Measurements from ENCODE around the gene BUB1B. TPM values are rescaled to one million over a fixed set of nuclear protein-coding genes. Genes with fewer than 3 reads are reported as not detected.
"Not testable (repeated sequence)": the region's sequence is repeated elsewhere in the genome, so short reads cannot be mapped to it uniquely, and the experiment has no call there.

The BUB1B gene
- total RNA-seq, 3 donors from 2014 or later (not counting 1 experiment from before 2014, with no cell fraction given) = 0.75 to 2.4 (median 1.9) TPM

DNA sequence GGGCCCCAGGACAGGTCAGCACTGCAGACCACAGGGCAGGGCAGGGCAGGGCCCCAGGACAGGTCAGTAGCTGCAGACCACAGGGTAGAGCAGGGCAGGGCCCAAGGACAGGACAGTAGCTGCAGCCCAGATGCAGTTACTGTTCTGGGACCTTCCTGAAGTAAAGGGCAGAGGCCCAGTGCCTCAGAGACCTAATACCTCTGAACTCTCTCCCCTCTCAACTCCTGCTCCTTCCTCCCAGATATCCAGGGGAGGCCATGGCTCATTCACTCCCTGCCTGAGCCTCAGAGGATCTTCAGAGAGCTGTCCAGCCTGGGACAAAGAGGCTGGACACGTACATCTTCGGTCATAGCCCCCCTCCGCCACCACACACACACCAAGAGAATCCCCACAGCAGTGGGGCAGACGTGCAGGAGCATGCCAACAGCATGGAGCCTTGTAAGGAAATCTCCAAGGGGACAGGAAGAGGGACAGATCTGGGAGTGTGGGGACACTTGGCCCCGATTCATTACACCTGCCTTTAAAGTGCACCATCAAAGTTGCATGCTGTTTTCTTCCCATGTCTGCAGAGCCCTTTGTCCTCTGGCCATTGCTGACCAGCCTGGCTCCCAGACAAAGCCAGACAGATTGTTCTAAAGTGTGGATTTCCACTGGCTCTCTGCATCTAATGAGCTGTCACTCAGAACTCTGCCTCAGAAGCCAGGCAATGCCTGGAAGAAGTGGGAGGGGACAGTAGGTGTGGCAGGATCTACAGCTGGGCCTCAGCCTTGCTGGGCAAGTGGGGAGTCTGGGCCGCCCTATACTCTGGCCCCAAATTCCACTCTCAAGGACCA, 24.2 kb upstream of the BUB1B start:
- Histone ChIP-seq H3K27ac (ENCODE audit: low read length) (no peak overlapping the region), H3K9me3 (ENCODE audit: control insufficient read depth, insufficient read depth, low read length) (no peaks in the 10 kb centered on the region), H3K36me3 (ENCODE audit: control insufficient read depth, insufficient read depth, low read length) (no peaks in the 10 kb centered on the region), H3K4me1 (ENCODE audit: control insufficient read depth, insufficient read depth, low read length) (no peaks in the 10 kb centered on the region), H3K4me3 (ENCODE audit: low read length) (no peak overlapping the region), H3K27me3 (ENCODE audit: control insufficient read depth, insufficient read depth, low read length) (no peaks in the 10 kb centered on the region)
- Mint-ChIP-seq H3K27me3 (ENCODE audit: low read depth in 2 of 2) (peaks cover 0 to under 1% of the 10 kb centered on the region in 2 donors), H3K4me3 (no peak overlapping the region), H3K27ac (no peak overlapping the region), H3K36me3 (no peaks in the 10 kb centered on the region), H3K4me1 (no peaks in the 10 kb centered on the region), H3K9me3 (no peaks in the 10 kb centered on the region)
- intact Hi-C loops (cut with micrococcal nuclease) = no loop called here
- DNase-seq (no peak), ATAC-seq (no peak)
- no peak for TF ChIP-seq CTCF (IDR thresholded peaks at IDR 0.05)
- whole genome bisulfite sequencing (ENCODE audit: insufficient coverage) = 90% methylated on average over 5 of the region's 6 CpGs

DNA sequence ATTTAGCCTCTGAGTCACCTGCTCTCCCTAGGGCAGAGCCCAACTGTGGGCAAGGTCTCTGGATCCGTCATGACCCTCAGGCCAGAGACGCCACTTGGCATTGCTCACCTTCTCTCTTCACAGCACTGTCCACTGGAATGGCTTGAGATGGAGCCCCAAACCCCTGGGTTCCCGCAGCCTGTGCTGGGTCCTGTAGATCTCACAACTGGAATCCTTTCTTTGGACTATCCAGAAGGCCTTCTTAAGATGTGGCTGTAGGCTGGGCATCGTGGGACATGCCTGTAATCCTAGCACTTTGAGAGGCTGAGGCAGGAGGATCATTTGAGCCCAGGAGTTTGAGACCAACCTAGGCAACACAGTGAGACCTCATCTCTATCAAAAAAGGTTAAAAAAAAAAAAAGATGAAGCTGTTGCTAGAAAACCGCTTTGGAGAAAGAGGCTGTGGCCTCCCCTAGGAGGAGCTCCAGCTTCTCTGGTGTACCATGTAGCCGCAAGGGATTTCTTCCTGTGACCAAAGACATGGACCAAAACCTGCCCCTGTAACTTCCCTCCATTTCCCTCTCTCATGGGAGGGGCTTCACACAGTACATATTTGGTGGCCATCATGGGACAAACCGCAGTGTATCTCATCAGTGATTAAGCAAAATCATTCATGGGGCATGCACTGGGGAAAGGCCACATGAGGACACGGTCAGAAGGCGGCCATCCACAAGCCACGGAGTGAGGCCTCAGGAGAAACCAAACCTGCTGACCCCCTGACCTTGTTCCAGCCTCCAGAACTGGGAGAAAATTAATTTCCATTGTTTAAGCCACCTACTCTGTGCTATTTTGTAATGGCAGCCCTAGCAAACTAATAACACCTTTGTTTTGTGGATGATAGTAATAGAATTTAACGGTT, 23.3 kb upstream of the BUB1B start:
- DNase-seq (no peak), ATAC-seq (no peak)
- Histone ChIP-seq H3K9me3 (ENCODE audit: control insufficient read depth, insufficient read depth, low read length) (no peaks in the 10 kb centered on the region), H3K36me3 (ENCODE audit: control insufficient read depth, insufficient read depth, low read length) (no peaks in the 10 kb centered on the region), H3K4me3 (ENCODE audit: low read length) (no peak overlapping the region), H3K4me1 (ENCODE audit: control insufficient read depth, insufficient read depth, low read length) (no peaks in the 10 kb centered on the region), H3K27ac (ENCODE audit: low read length) (no peak overlapping the region), H3K27me3 (ENCODE audit: control insufficient read depth, insufficient read depth, low read length) (no peaks in the 10 kb centered on the region)
- Mint-ChIP-seq H3K27ac (no peak overlapping the region), H3K27me3 (ENCODE audit: low read depth in 2 of 2) (peaks cover 0 to 6% of the 10 kb centered on the region in 2 donors), H3K36me3 (no peaks in the 10 kb centered on the region), H3K4me1 (no peaks in the 10 kb centered on the region), H3K4me3 (no peak overlapping the region), H3K9me3 (no peaks in the 10 kb centered on the region)
- WGBS (ENCODE audit: insufficient coverage) = 90% methylated on average over 11 of the region's 11 CpGs
- TF ChIP-seq CTCF (IDR thresholded peaks at IDR 0.05) = no peak
- intact Hi-C loops (cut with micrococcal nuclease) = no loop called here

- DNase-seq; H3K9me3 Mint-ChIP-seq; H3K36me3 ChIP-seq (ENCODE audit: control insufficient read depth, insufficient read depth, low read length); H3K27me3 Mint-ChIP-seq (ENCODE audit: low read depth in 2 of 2); H3K4me3 ChIP-seq (ENCODE audit: low read length); H3K4me1 ChIP-seq (ENCODE audit: control insufficient read depth, insufficient read depth, low read length); intact Hi-C loops (cut with micrococcal nuclease); H3K4me1 Mint-ChIP-seq; H3K27ac ChIP-seq (ENCODE audit: low read length); ATAC-seq; H3K27me3 ChIP-seq (ENCODE audit: control insufficient read depth, insufficient read depth, low read length); H3K27ac Mint-ChIP-seq; H3K9me3 ChIP-seq (ENCODE audit: control insufficient read depth, insufficient read depth, low read length); H3K36me3 Mint-ChIP-seq; H3K4me3 Mint-ChIP-seq: not testable (repeated sequence)
- 100% methylated on average over 1 of the region's 3 CpGs for WGBS (ENCODE audit: insufficient coverage)
These were observed 22.7 kb upstream of the BUB1B start for GRCh38 chr15:40138201-40138570.

- 91% methylated on average over 5 of the region's 5 CpGs for WGBS (ENCODE audit: insufficient coverage)
- Mint-ChIP-seq H3K4me3 (no peak overlapping the region), H3K27me3 (ENCODE audit: low read depth in 2 of 2) (peaks cover 0 to 6% of the 10 kb centered on the region in 2 donors), H3K4me1 (no peaks in the 10 kb centered on the region), H3K36me3 (no peaks in the 10 kb centered on the region), H3K9me3 (no peaks in the 10 kb centered on the region), H3K27ac (no peak overlapping the region)
- TF ChIP-seq CTCF (IDR thresholded peaks at IDR 0.05) = no peak
- no peak overlapping the region for H3K27ac ChIP-seq (ENCODE audit: low read length)
- no peak overlapping the region for H3K4me3 ChIP-seq (ENCODE audit: low read length)
- H3K4me1 ChIP-seq (ENCODE audit: control insufficient read depth, insufficient read depth, low read length) = no peaks in the 10 kb centered on the region
- DNase-seq (no peak), ATAC-seq (no peak)
- no peaks in the 10 kb centered on the region for H3K36me3 ChIP-seq (ENCODE audit: control insufficient read depth, insufficient read depth, low read length)
- no peaks in the 10 kb centered on the region for H3K9me3 ChIP-seq (ENCODE audit: control insufficient read depth, insufficient read depth, low read length)
- intact Hi-C loops (cut with micrococcal nuclease) = no loop called here
- H3K27me3 ChIP-seq (ENCODE audit: control insufficient read depth, insufficient read depth, low read length) = no peaks in the 10 kb centered on the region
These were observed 18.4 kb upstream of the BUB1B start for GRCh38 chr15:40142428-40142827.

Measured in natural killer cell (primary cell).